ENCODE data around the gene DYNC1I1. TPM values are rescaled to one million over a fixed set of nuclear protein-coding genes. Genes with fewer than 3 reads are reported as not detected.

The DYNC1I1 gene
- total RNA-seq, 1 donor from 2014 or later, result 11.0 TPM

DNA sequence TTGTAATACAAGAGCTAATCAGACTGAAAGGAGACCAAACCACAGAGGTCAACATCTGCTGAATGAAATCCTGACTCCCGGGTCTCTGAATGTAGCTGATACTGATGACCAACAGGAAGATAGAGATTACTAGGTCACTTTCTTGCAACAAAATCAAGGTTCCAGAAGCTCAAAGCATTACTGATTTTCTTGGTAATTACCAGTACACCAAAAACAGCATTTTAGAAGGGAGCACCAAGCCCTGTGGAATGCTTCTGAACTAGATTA, 371.8 kb downstream of the DYNC1I1 start:
- H3K4me1 Mint-ChIP-seq (ENCODE audit: low read depth, unreplicated experiment), result no peaks in the 10 kb centered on the region
- H3K4me3 Mint-ChIP-seq (ENCODE audit: unreplicated experiment), result no peak overlapping the region
- H3K27me3 Mint-ChIP-seq (ENCODE audit: unreplicated experiment), result no peaks in the 10 kb centered on the region
- peaks cover 2% of the 10 kb centered on the region for H3K9me3 Mint-ChIP-seq (ENCODE audit: unreplicated experiment)
- H3K36me3 Mint-ChIP-seq (ENCODE audit: unreplicated experiment), result no peaks in the 10 kb centered on the region
- TF ChIP-seq, protein P1, sequence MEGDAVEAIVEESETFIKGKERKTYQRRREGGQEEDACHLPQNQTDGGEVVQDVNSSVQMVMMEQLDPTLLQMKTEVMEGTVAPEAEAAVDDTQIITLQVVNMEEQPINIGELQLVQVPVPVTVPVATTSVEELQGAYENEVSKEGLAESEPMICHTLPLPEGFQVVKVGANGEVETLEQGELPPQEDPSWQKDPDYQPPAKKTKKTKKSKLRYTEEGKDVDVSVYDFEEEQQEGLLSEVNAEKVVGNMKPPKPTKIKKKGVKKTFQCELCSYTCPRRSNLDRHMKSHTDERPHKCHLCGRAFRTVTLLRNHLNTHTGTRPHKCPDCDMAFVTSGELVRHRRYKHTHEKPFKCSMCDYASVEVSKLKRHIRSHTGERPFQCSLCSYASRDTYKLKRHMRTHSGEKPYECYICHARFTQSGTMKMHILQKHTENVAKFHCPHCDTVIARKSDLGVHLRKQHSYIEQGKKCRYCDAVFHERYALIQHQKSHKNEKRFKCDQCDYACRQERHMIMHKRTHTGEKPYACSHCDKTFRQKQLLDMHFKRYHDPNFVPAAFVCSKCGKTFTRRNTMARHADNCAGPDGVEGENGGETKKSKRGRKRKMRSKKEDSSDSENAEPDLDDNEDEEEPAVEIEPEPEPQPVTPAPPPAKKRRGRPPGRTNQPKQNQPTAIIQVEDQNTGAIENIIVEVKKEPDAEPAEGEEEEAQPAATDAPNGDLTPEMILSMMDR (IDR thresholded peaks at IDR 0.05; ENCODE audit: partially characterized antibody, unreplicated experiment), result no peak
- no peak for DNase-seq
- H3K27ac Mint-ChIP-seq (ENCODE audit: unreplicated experiment), result no peak overlapping the region

Other genes with a start within 250 kb of the DYNC1I1 start
- not detected for gene PDK4, start 176.0 kb upstream of the DYNC1I1 start, total RNA-seq (ENCODE audit: unreplicated experiment)